Jurkat, Clone E6-1 (cell line): ENCODE results near the gene SBK1. TPM values are rescaled to one million over a fixed set of nuclear protein-coding genes. Genes with fewer than 3 reads are reported as not detected.
"Not testable (repeated sequence)": the region's sequence is repeated elsewhere in the genome, so short reads cannot be mapped to it uniquely, and the experiment has no call there.

ENCODE experiments used
- DNase-seq: peaks from one replicate; pipeline ENCODE4 v3.0.0-alpha.2; 2011; ENCODE audit warnings: low read depth, low spot score
- H3K4me3 ChIP-seq: 2 replicates; pipeline ENCODE4 v1.5.1; 2011; ENCODE audit warnings: mild to moderate bottlenecking, low read length, control low read depth, moderate library complexity
- polyA plus RNA-seq: library from polyadenylated mRNA; unstranded; fragments of >200 nt; gene quantifications from one replicate; pipeline ENCODE4 v1.2.1, GENCODE V29; 2012; ENCODE audit warnings: missing spikeins; ENCODE audit not compliant: insufficient read length, insufficient read depth

Gene SBK1
- polyA plus RNA-seq, result 38.5 TPM

- peak; percentile 62 for DNase-seq
- peak within 1 kb of the TSS; percentile 88 for H3K4me3 ChIP-seq
These were observed at the start of gene SBK1 for GRCh38 chr16:28291651-28292626. Gene SBK1 (plus strand): TSS chr16:28292525. CDS start chr16:28317392, 24,867 bp downstream.

GRCh38 chr16:28249483-28249882, 42.8 kb upstream of the SBK1 start:
- not testable (repeated sequence) for H3K4me3 ChIP-seq, DNase-seq

GRCh38 chr16:28250999-28251398, 41.3 kb upstream of the SBK1 start:
- no peak for DNase-seq
- H3K4me3 ChIP-seq, result no peak overlapping the region

- H3K4me3 ChIP-seq, result no peak overlapping the region
- no peak for DNase-seq
These were observed 38.2 kb upstream of the SBK1 start for GRCh38 chr16:28254158-28254557.

GRCh38 chr16:28255838-28256237, 36.5 kb upstream of the SBK1 start:
- DNase-seq, result no peak
- no peak overlapping the region for H3K4me3 ChIP-seq

- no peak overlapping the region for H3K4me3 ChIP-seq
- no peak for DNase-seq
These were observed 35.1 kb upstream of the SBK1 start for GRCh38 chr16:28257256-28257655.

- DNase-seq, result no peak
These were observed 33.8 kb upstream of the SBK1 start for GRCh38 chr16:28258567-28258966.

GRCh38 chr16:28259091-28259780, 33.1 kb upstream of the SBK1 start:
- DNase-seq, result no peak
- H3K4me3 ChIP-seq, result no peak overlapping the region

More at GRCh38 chr16:28258567-28258966, 33.8 kb upstream of the SBK1 start:
- H3K4me3 ChIP-seq, result no peak overlapping the region

GRCh38 chr16:28259781-28260150, 32.6 kb upstream of the SBK1 start:
- DNase-seq, result no peak

GRCh38 chr16:28260193-28260592, 32.1 kb upstream of the SBK1 start:
- H3K4me3 ChIP-seq, result no peak overlapping the region
- DNase-seq, result no peak

More at GRCh38 chr16:28259781-28260150, 32.6 kb upstream of the SBK1 start:
- no peak overlapping the region for H3K4me3 ChIP-seq

GRCh38 chr16:28261942-28262341, 30.4 kb upstream of the SBK1 start:
- H3K4me3 ChIP-seq, result no peak overlapping the region
- no peak for DNase-seq

- H3K4me3 ChIP-seq, result no peak overlapping the region
- DNase-seq, result no peak
These were observed 29.0 kb upstream of the SBK1 start for GRCh38 chr16:28263305-28263704.

GRCh38 chr16:28264656-28265055, 27.7 kb upstream of the SBK1 start:
- no peak overlapping the region for H3K4me3 ChIP-seq
- DNase-seq, result no peak

GRCh38 chr16:28265822-28266221, 26.5 kb upstream of the SBK1 start:
- no peak for DNase-seq
- H3K4me3 ChIP-seq, result no peak overlapping the region

GRCh38 chr16:28267356-28267755, 25.0 kb upstream of the SBK1 start:
- DNase-seq, result no peak
- H3K4me3 ChIP-seq, result no peak overlapping the region

- no peak overlapping the region for H3K4me3 ChIP-seq
- no peak for DNase-seq
These were observed 18.8 kb upstream of the SBK1 start for GRCh38 chr16:28273511-28273910.

- DNase-seq, result no peak
- no peak overlapping the region for H3K4me3 ChIP-seq
These were observed 17.6 kb upstream of the SBK1 start for GRCh38 chr16:28274676-28275075.

GRCh38 chr16:28276301-28276700, 16.0 kb upstream of the SBK1 start:
- DNase-seq, result no peak
- no peak overlapping the region for H3K4me3 ChIP-seq

GRCh38 chr16:28277537-28278388, 14.6 kb upstream of the SBK1 start:
- H3K4me3 ChIP-seq, result peak overlapping the region; percentile 59
- DNase-seq, result peak; percentile 51
